B cell (primary cell): ENCODE data around the gene CENPM. TPM values are rescaled to one million over a fixed set of nuclear protein-coding genes. Genes with fewer than 3 reads are reported as not detected.
A peak's percentile ranks its signal among the peaks of the same experiment; 100 is the strongest.

ENCODE experiments used
- ATAC-seq: fragments of 200-7000 bp; cut with Tn5 transposase; one replicate; pipeline ENCODE4 v1.10.0; 2021; ENCODE audit warnings: low read depth, mild to moderate bottlenecking, moderate number of reproducible peaks, moderate library complexity
- CTCF ChIA-PET: fragments of 350-600 bp; sonication (Branson Sonifier 250); formaldehyde crosslinking; loops from one replicate; lab custom pipeline; 2021; ENCODE audit warnings: antibody characterized with exemption, inconsistent platforms; lab: Charles Lee
- POLR2A ChIA-PET: fragments of 350-600 bp; sonication (Branson Sonifier 250); formaldehyde crosslinking; loops from one replicate; lab custom pipeline; 2021; ENCODE audit warnings: antibody characterized with exemption; lab: Charles Lee
- DNase-seq: peaks from one replicate; pipeline ENCODE4 v3.0.0; 2013
- H2AFZ ChIP-seq: 2 replicates; pipeline ENCODE4 v1.6.1; 2012; ENCODE audit warnings: mild to moderate bottlenecking, low read depth, low read length; ENCODE audit not compliant: insufficient read depth, poor library complexity, severe bottlenecking
- H3K27ac ChIP-seq, 2 donors: 1 replicate in 1 of 2; 2 replicates in 1 of 2; pipeline ENCODE4 v1.5.1; 2012 to 2013; ENCODE audit warnings: low read length in 2 of 2, mild to moderate bottlenecking in 2 of 2, moderate library complexity in 1 of 2
- H3K27me3 ChIP-seq, 4 experiments: fragments of 200-600 bp in 1 of 4; sonication (generic) in 1 of 4; replicated peaks in 1 of 4; 1 replicate in 2 of 4; 2 replicates in 2 of 4; pipeline versions ENCODE4 v1.6.1 to v1.7.0; 2013 to 2016; ENCODE audit warnings: low read length in 3 of 4, mild to moderate bottlenecking in 2 of 4, mixed read lengths in 1 of 4, moderate library complexity in 1 of 4; ENCODE audit not compliant: insufficient read depth in 4 of 4, control insufficient read depth in 3 of 4; ENCODE audit errors: control extremely low read depth in 1 of 4
- H3K36me3 ChIP-seq, 2 experiments: replicated peaks in 1 of 2; 1 replicate in 1 of 2; 2 replicates in 1 of 2; pipeline versions ENCODE4 v1.6.1 to v1.7.1; 2013; ENCODE audit warnings: low read length in 1 of 2; ENCODE audit not compliant: insufficient read depth in 2 of 2, control insufficient read depth in 1 of 2; ENCODE audit errors: control extremely low read depth in 1 of 2, extremely low read depth in 1 of 2
- H3K4me1 ChIP-seq, 2 donors: fragments of 200-600 bp in 1 of 2; sonication (generic) in 1 of 2; 1 replicate in 1 of 2; 2 replicates in 1 of 2; pipeline versions ENCODE4 v1.5.1 to v1.6.1; 2013 to 2017; ENCODE audit warnings: low read length in 2 of 2; ENCODE audit not compliant: control insufficient read depth in 2 of 2, insufficient read depth in 2 of 2
- H3K4me2 ChIP-seq: replicated peaks from 2 replicates; pipeline ENCODE3; 2012; ENCODE audit warnings: mild to moderate bottlenecking, low read depth, low read length; ENCODE audit not compliant: poor library complexity, severe bottlenecking
- H3K4me3 ChIP-seq, 5 experiments: fragments of 200-600 bp in 1 of 5; sonication (generic) in 1 of 5; 1 replicate in 3 of 5; 2 replicates in 2 of 5; pipeline versions ENCODE4 v1.5.1 to v1.7.0; 2011 to 2016; ENCODE audit warnings: low read length in 4 of 5, mild to moderate bottlenecking in 4 of 5, low read depth in 2 of 5, control low read depth in 1 of 5, moderate library complexity in 1 of 5; ENCODE audit not compliant: insufficient read depth in 1 of 5; ENCODE audit errors: control extremely low read depth in 1 of 5, extremely low read depth in 1 of 5
- H3K79me2 ChIP-seq: fragments of 200-600 bp; sonication (generic); one replicate; pipeline ENCODE4 v1.6.0; 2016; ENCODE audit warnings: low read length; ENCODE audit not compliant: control insufficient read depth, insufficient read depth
- H3K9ac ChIP-seq: fragments of 200-600 bp; sonication (generic); 2 replicates; pipeline ENCODE4 v1.6.1; 2017; ENCODE audit warnings: mild to moderate bottlenecking, low read length, moderate library complexity
- H3K9me3 ChIP-seq, 3 donors: one replicate each; pipeline versions ENCODE4 v1.6.1 to v1.7.1; 2013; ENCODE audit warnings: low read length in 2 of 3; ENCODE audit not compliant: control insufficient read depth in 2 of 3, insufficient read depth in 1 of 3; ENCODE audit errors: control extremely low read depth in 1 of 3
- H4K20me1 ChIP-seq: 2 replicates; pipeline ENCODE4 v1.6.0; 2012; ENCODE audit warnings: mild to moderate bottlenecking, low read length; ENCODE audit not compliant: insufficient read depth, control insufficient read depth, poor library complexity, severe bottlenecking
- H3K27ac Mint-ChIP-seq: one replicate; pipeline ENCODE4 v1.8.0; 2021; ENCODE audit warnings: mixed read lengths
- H3K27me3 Mint-ChIP-seq: one replicate; pipeline ENCODE4 v1.8.0; 2021; ENCODE audit warnings: mixed read lengths
- H3K4me1 Mint-ChIP-seq: one replicate; pipeline ENCODE4 v1.8.0; 2021; ENCODE audit warnings: mixed read lengths
- H3K4me3 Mint-ChIP-seq: one replicate; pipeline ENCODE4 v1.8.0; 2021; ENCODE audit warnings: mixed read lengths
- H3K9me3 Mint-ChIP-seq: one replicate; pipeline ENCODE4 v1.8.0; 2022; ENCODE audit warnings: mixed read lengths; ENCODE audit not compliant: insufficient read depth
- CTCF ChIP-seq: fragments of 200-600 bp; IDR thresholded peaks from one replicate; pipeline ENCODE4 v1.8.0; 2022; ENCODE audit warnings: antibody characterized with exemption, mild to moderate bottlenecking
- EZH2 ChIP-seq: IDR thresholded peaks from 2 replicates; pipeline ENCODE4 v1.6.1; 2012; ENCODE audit warnings: borderline replicate concordance, low read depth, mild to moderate bottlenecking, moderate library complexity, low read length; ENCODE audit not compliant: insufficient read depth, poor library complexity, severe bottlenecking
- WGBS: methylation state at CpG from one replicate; pipeline ENCODE4 v1.1.5; 2013; ENCODE audit warnings: missing lambda C conversion rate; ENCODE audit not compliant: insufficient coverage; 5-methylcytosine and 5-hydroxymethylcytosine counted together
- intact Hi-C: fragments of 100-400 bp; cut with micrococcal nuclease; formaldehyde crosslinking; loops from one replicate; pipeline ENCODE4 v1.10.0; 2022
- polyA minus RNA-seq: library from RNA; depleted of rRNA, polyadenylated mRNA; stranded (reverse); fragments of >200 nt; gene quantifications from 2 replicates; pipeline ENCODE4 v1.2.3, GENCODE V29; 2012
- polyA plus RNA-seq: library from polyadenylated mRNA; depleted of rRNA; stranded (reverse); fragments of >200 nt; gene quantifications from 2 replicates; pipeline ENCODE4 v1.2.3, GENCODE V29; 2012
- total RNA-seq, 2 donors: library from RNA; stranded (reverse); fragments of 120-200 nt in 1 of 2; gene quantifications; 1 replicate in 1 of 2; 2 replicates in 1 of 2; pipeline versions ENCODE4 v1.2.3 to v1.2.4, GENCODE V29; 2013 to 2022

Gene CENPM
- total RNA-seq (26.0 and 30.7 TPM in 2 replicates), polyA plus RNA-seq (34.4 and 43.8 TPM in 2 replicates), polyA minus RNA-seq (43.2 and 57.2 TPM in 2 replicates)
- total RNA-seq (2013): 30.2 TPM

GRCh38 chr22:41946629-41947423 is at the start of gene CENPM:
Gene CENPM, minus strand, starts transcription at chr22:41947152. Its CDS starts 76 bp downstream, at chr22:41947076.
- no peaks in the 10 kb centered on the region for H3K9me3 ChIP-seq
- intact Hi-C loops: loop anchor here (1.0 to 2.0 kb wide), 2 partner anchors 51 to 166 kb away; partner anchors contain the start of gene WBP2NL
- peak within 1 kb of the TSS; percentile 73 for H3K27ac Mint-ChIP-seq
- H3K4me3 ChIP-seq: peak within 1 kb of the TSS; percentile 38 to 86 (median 68)
- H3K4me2 ChIP-seq: peak within 1 kb of the TSS; percentile 94
- H2AFZ ChIP-seq: peak within 1 kb of the TSS; percentile 74
- peaks cover 20 to 44% of the 10 kb centered on the region in 2 donors for H3K4me1 ChIP-seq
- H3K27me3 ChIP-seq: peaks cover 0 to 10% (median 0%) of the 10 kb centered on the region in 4 experiments
- no peaks in the 10 kb centered on the region for H3K27me3 Mint-ChIP-seq
- H3K4me3 Mint-ChIP-seq: peak within 1 kb of the TSS; percentile 97
- 2% methylated on average over 55 of the region's 56 CpGs for WGBS
- peaks cover 3% of the 10 kb centered on the region for H3K79me2 ChIP-seq
- H4K20me1 ChIP-seq: no peaks in the 10 kb centered on the region
- H3K9ac ChIP-seq: peak within 1 kb of the TSS; percentile 71
- CTCF ChIA-PET: interaction anchor here (0.7 to 5.5 kb wide), 15 partner anchors 10 to 450 kb away, joined by 3 to 52 read pairs (median 4); partner anchors contain the start of genes MEI1, NDUFA6 and TNFRSF13C
- H3K27ac ChIP-seq: peak within 1 kb of the TSS in 1 of 2 donors; percentile 11
- H3K9me3 Mint-ChIP-seq: no peaks in the 10 kb centered on the region
- no peak for TF ChIP-seq CTCF
- TF ChIP-seq EZH2: no peak
- ATAC-seq (peak; percentile 91), DNase-seq (peak; percentile 93)
- POLR2A ChIA-PET: interaction anchor here (0.5 to 2.2 kb wide), 20 partner anchors 10 to 1179 kb away, joined by 3 to 14 read pairs (median 4); partner anchors contain the start of genes CCDC134, MEI1, NDUFA6 and SNU13
- H3K36me3 ChIP-seq: no peaks in the 10 kb centered on the region
- H3K4me1 Mint-ChIP-seq: peaks cover 39% of the 10 kb centered on the region

GRCh38 chr22:41995211-41995610 is 48.3 kb upstream of the CENPM start:
- Histone ChIP-seq H3K36me3 (no peaks in the 10 kb centered on the region), H4K20me1 (no peaks in the 10 kb centered on the region), H3K4me1 (peaks cover 15 to 23% of the 10 kb centered on the region in 2 donors), H2AFZ (no peak overlapping the region), H3K9ac (no peak overlapping the region), H3K79me2 (no peaks in the 10 kb centered on the region), H3K27ac (no peak overlapping the region), H3K9me3 (peaks cover 0 to 9% (median 0%) of the 10 kb centered on the region in 3 donors), H3K27me3 (peaks cover 0 to 10% (median 3%) of the 10 kb centered on the region in 4 experiments), H3K4me2 (no peak overlapping the region), H3K4me3 (no peak overlapping the region)
- H3K9me3 Mint-ChIP-seq: no peaks in the 10 kb centered on the region
- H3K4me3 Mint-ChIP-seq: no peak overlapping the region
- H3K27ac Mint-ChIP-seq: no peak overlapping the region
- DNase-seq (no peak), ATAC-seq (no peak)
- TF ChIP-seq CTCF (no peak), EZH2 (no peak)
- POLR2A ChIA-PET: no interaction called here
- CTCF ChIA-PET: no interaction called here
- intact Hi-C loops: no loop called here
- peaks cover 22% of the 10 kb centered on the region for H3K4me1 Mint-ChIP-seq
- peaks cover 12% of the 10 kb centered on the region for H3K27me3 Mint-ChIP-seq
- WGBS: 93% methylated on average over 2 of the region's 3 CpGs
